ENCODE results near the gene ALS2. TPM values are rescaled to one million over a fixed set of nuclear protein-coding genes. Genes with fewer than 3 reads are reported as not detected.

Gene ALS2
- polyA plus RNA-seq, 1 of the 3 experiments (the other 2 are of a cell fraction), result 11.6 TPM

DNA sequence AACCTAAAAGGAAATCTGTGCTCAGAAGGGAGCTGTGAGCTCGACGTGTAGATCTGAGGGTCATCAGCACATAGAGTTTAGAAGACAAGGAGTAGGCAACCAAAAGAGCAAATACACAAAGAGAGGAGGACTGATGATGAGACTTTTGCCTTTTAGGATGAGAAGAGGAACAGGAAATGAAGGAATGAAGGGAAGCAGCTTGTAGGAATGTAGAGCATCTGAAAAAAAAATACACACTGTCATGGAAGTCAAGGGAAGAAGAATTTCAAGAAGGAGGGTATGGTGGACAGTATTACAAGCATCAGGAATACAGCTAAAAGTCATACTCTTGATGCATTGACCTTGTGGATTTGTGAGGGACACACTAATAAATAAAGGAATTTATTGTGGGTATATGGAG is 47.5 kb upstream of the ALS2 start:
- H3K79me2 ChIP-seq (ENCODE audit: insufficient read depth), result no peaks in the 10 kb centered on the region
- no peak for DNase-seq
- H2AFZ ChIP-seq (ENCODE audit: low read depth), result no peak overlapping the region
- H3K27me3 ChIP-seq (ENCODE audit: insufficient read depth), result no peaks in the 10 kb centered on the region
- 90% methylated on average over 2 of the region's 2 CpGs for WGBS (ENCODE audit: low lambda C conversion rate)
- no peaks in the 10 kb centered on the region for H3F3A ChIP-seq (replicated peaks; ENCODE audit: insufficient read depth)
- POLR2A ChIA-PET, result no interaction called here
- no peak overlapping the region for H3K4me3 ChIP-seq (ENCODE audit: low read depth in 2 of 2, low read length in 1 of 2)
- no peaks in the 10 kb centered on the region for H3K9me2 ChIP-seq
- H3K4me1 ChIP-seq (ENCODE audit: control insufficient read depth in 1 of 2, insufficient read depth in 2 of 2, low read depth in 1 of 2, low read length in 1 of 2), result peaks cover 0 to 10% of the 10 kb centered on the region in 2 experiments; a peak in 1 of 4 replicates
- H3K9me3 ChIP-seq, result no peaks in the 10 kb centered on the region
- CTCF ChIA-PET, result interaction anchor here (0.9 to 1.3 kb wide), 2 partner anchors 33 to 351 kb away, joined by 3 to 4 read pairs; no protein-coding TSS in a partner anchor
- TF ChIP-seq NFIC (IDR thresholded peaks at IDR 0.05; ENCODE audit: borderline replicate concordance), result no peak
- no peak for TF ChIP-seq MXI1 (IDR thresholded peaks at IDR 0.05; ENCODE audit: low read depth, low read length)
- TF ChIP-seq FOXJ3 (CRISPR knock-in tag; IDR thresholded peaks at IDR 0.05), result no peak
- no peak for TF ChIP-seq TAF1 (IDR thresholded peaks at IDR 0.05; ENCODE audit: borderline replicate concordance, low read depth, low read length)
- TF ChIP-seq PBX3 (IDR thresholded peaks at IDR 0.05), result no peak
- no peak for TF ChIP-seq GATA2 (CRISPR knock-in tag; IDR thresholded peaks at IDR 0.05)
- no peak for TF ChIP-seq SIN3A (IDR thresholded peaks at IDR 0.05; ENCODE audit: borderline replicate concordance, low read depth, low read length)
- no peak for TF ChIP-seq ZBTB33 (IDR thresholded peaks at IDR 0.05; ENCODE audit: borderline replicate concordance, low read depth)
- TF ChIP-seq NRF1 (IDR thresholded peaks at IDR 0.05; ENCODE audit: low read depth, low read length), result no peak
- no peak for TF ChIP-seq EZH2phosphoT487 (IDR thresholded peaks at IDR 0.05; ENCODE audit: borderline replicate concordance, low read depth)
- no peaks in the 10 kb centered on the region for H3K36me3 ChIP-seq (replicated peaks in 1 of 2; ENCODE audit: control insufficient read depth in 1 of 2, insufficient read depth in 2 of 2, low read length in 1 of 2)
- H3K27ac ChIP-seq (ENCODE audit: low read depth in 2 of 2, low read length in 1 of 2), result no peak overlapping the region
- H4K20me1 ChIP-seq (ENCODE audit: insufficient read depth), result no peaks in the 10 kb centered on the region
- no peak overlapping the region for H3K9ac ChIP-seq
- no peak overlapping the region for H3K4me2 ChIP-seq

- CTCF ChIA-PET, result interaction anchor here (0.9 to 1.3 kb wide), 2 partner anchors 33 to 351 kb away, joined by 3 to 4 read pairs; no protein-coding TSS in a partner anchor
- 85% methylated on average over 3 of the region's 3 CpGs for WGBS (ENCODE audit: low lambda C conversion rate)
- no peak for DNase-seq
These were observed 46.9 kb upstream of the ALS2 start for GRCh38 chr2:201827621-201828020.

More at GRCh38 chr2:201827621-201828020, 46.9 kb upstream of the ALS2 start:
- no peaks in the 10 kb centered on the region for H3K79me2 ChIP-seq (ENCODE audit: insufficient read depth)
- H4K20me1 ChIP-seq (ENCODE audit: insufficient read depth), result no peaks in the 10 kb centered on the region
- no peaks in the 10 kb centered on the region for H3K27me3 ChIP-seq (ENCODE audit: insufficient read depth)
- H3K9me3 ChIP-seq, result no peaks in the 10 kb centered on the region
- POLR2A ChIA-PET, result no interaction called here
- H3K4me2 ChIP-seq, result no peak overlapping the region
- no peak overlapping the region for H3K9ac ChIP-seq
- no peak overlapping the region for H2AFZ ChIP-seq (ENCODE audit: low read depth)
- no peak overlapping the region for H3K27ac ChIP-seq (ENCODE audit: low read depth in 2 of 2, low read length in 1 of 2)
- H3K9me2 ChIP-seq, result no peaks in the 10 kb centered on the region
- H3K36me3 ChIP-seq (replicated peaks in 1 of 2; ENCODE audit: control insufficient read depth in 1 of 2, insufficient read depth in 2 of 2, low read length in 1 of 2), result no peaks in the 10 kb centered on the region
- TF ChIP-seq TCF12 (IDR thresholded peaks at IDR 0.05), result peak; percentile 48
- TF ChIP-seq CHD2 (IDR thresholded peaks at IDR 0.05; ENCODE audit: low read length, partially characterized antibody), result no peak
- peak; percentile 17; the same call in 1 of the 2 replicates for TF ChIP-seq FOSL2 (IDR thresholded peaks at IDR 0.05; ENCODE audit: borderline replicate concordance, low read depth)
- TF ChIP-seq NFIC (IDR thresholded peaks at IDR 0.05; ENCODE audit: borderline replicate concordance), result peak; percentile 20; the same call in 1 of the 2 replicates
- H3K4me1 ChIP-seq (ENCODE audit: control insufficient read depth in 1 of 2, insufficient read depth in 2 of 2, low read depth in 1 of 2, low read length in 1 of 2), result peaks cover 0 to 10% of the 10 kb centered on the region in 2 experiments; a peak in 1 of 4 replicates
- H3F3A ChIP-seq (replicated peaks; ENCODE audit: insufficient read depth), result no peaks in the 10 kb centered on the region
- no peak overlapping the region for H3K4me3 ChIP-seq (ENCODE audit: low read depth in 2 of 2, low read length in 1 of 2)
